ENCODE measurements around the gene KATNAL1.

Gene KATNAL1

DNA sequence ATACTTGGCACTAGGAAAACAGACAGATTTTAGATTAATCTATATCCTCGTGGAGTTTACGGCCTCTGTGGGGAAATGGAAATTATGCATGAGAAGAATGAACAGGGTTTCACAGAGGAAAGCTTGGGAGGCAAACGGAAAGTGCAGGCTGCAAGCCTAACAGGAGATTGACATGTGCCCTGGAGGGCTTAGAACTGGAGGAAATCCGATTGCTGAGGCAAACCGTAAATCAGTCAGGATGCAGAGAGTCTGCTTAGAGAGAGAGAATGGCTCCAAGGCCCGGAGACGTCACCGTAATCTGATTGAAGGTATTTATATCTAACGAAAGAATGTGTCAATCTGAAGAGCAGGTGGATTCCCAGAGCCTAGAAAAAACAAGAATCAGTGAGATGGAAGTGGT lies 143.2 kb downstream of the KATNAL1 start:
- Histone ChIP-seq H3K27ac (ENCODE audit: low read depth, low read length) (no peak overlapping the region), H3K36me3 (ENCODE audit: control insufficient read depth, insufficient read depth, low read length) (no peaks in the 10 kb centered on the region), H3K4me1 (ENCODE audit: control insufficient read depth, insufficient read depth, low read length) (no peaks in the 10 kb centered on the region), H3K4me3 (ENCODE audit: low read length) (no peak overlapping the region), H3K9ac (ENCODE audit: low read length) (no peak overlapping the region), H3K27me3 (ENCODE audit: control insufficient read depth, insufficient read depth, low read length) (no peaks in the 10 kb centered on the region)

DNA sequence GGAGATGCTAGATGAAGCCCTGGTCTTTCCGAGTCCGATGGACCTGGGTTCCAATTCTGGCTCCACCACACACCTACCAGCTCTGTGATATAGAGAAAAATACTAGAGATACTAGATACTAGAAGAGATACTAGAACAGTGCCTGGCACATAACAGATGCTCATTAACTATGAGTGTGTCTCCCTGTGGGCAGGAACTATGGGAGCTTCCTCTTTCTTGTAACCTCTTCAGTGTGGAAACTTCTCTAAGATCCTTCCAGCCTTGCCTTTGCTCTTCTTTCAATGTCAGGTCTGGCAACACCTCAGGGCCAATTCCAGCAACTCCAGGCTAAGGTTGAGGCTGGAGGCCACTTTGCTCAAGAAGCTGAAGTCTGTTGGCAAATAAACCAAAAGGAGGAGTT lies 143.9 kb downstream of the KATNAL1 start:
- Histone ChIP-seq H3K27me3 (ENCODE audit: control insufficient read depth, insufficient read depth, low read length) (no peaks in the 10 kb centered on the region), H3K9ac (ENCODE audit: low read length) (no peak overlapping the region), H3K4me1 (ENCODE audit: control insufficient read depth, insufficient read depth, low read length) (no peaks in the 10 kb centered on the region), H3K27ac (ENCODE audit: low read depth, low read length) (no peak overlapping the region), H3K36me3 (ENCODE audit: control insufficient read depth, insufficient read depth, low read length) (no peaks in the 10 kb centered on the region), H3K4me3 (ENCODE audit: low read length) (no peak overlapping the region)

DNA sequence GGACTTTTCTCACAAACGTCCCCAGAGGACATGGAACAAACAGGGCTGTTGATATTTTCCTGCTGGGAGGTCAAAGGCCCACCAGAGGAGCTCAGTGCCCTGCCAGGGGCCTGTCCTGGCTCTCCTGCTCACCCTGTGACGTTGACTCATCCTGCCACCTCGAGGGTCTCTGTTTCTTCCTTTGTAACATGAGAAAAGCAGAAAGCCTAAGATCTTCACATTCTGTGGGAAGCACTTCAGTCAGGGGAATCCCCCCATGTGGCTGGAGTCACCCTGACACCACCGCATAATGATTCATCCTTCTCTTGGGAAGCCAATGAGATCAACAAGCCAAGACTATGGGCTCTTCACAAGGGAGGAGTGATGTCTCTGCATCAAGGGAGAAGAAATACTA lies 147.9 kb downstream of the KATNAL1 start:
- no peak overlapping the region for H3K9ac ChIP-seq (ENCODE audit: low read length)
- no peaks in the 10 kb centered on the region for H3K36me3 ChIP-seq (ENCODE audit: control insufficient read depth, insufficient read depth, low read length)
- no peak overlapping the region for H3K4me3 ChIP-seq (ENCODE audit: low read length)
- no peak overlapping the region for H3K27ac ChIP-seq (ENCODE audit: low read depth, low read length)
- no peaks in the 10 kb centered on the region for H3K4me1 ChIP-seq (ENCODE audit: control insufficient read depth, insufficient read depth, low read length)
- no peaks in the 10 kb centered on the region for H3K27me3 ChIP-seq (ENCODE audit: control insufficient read depth, insufficient read depth, low read length)

DNA sequence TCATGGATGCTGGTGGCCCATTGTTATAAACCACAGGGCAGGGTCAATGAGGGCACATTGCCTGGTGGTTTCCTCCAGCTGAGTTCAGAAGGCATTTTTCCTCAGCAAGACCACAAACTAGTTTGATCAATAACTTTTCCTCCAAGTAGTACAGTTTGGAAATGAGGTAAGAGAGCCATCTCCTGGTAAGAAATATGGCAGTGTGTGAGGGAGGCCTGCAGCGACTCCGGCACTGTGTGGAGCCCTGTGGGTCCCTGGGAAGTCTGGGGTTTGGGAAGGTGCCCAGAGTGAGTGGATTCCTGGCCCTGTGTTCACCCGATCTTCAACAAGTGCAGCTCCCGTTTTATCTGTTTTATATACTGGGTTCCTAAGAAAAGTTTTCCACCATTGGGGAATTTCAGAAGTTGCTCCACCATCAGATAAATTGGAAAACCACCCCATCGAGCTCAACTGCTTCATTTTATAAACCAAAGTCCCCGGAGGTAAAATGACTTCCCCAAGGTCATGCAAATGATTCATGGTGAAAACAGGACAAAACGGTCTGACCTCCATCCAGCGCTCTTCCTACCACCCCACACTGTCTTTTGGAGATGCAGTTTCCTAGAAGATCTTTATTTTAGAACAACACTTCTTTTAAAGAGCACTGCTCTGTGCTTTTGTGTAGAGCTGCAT lies 148.4 kb downstream of the KATNAL1 start:
- Histone ChIP-seq H3K27ac (ENCODE audit: low read depth, low read length) (no peak overlapping the region), H3K36me3 (ENCODE audit: control insufficient read depth, insufficient read depth, low read length) (no peaks in the 10 kb centered on the region), H3K4me3 (ENCODE audit: low read length) (no peak overlapping the region), H3K9ac (ENCODE audit: low read length) (no peak overlapping the region), H3K27me3 (ENCODE audit: control insufficient read depth, insufficient read depth, low read length) (no peaks in the 10 kb centered on the region), H3K4me1 (ENCODE audit: control insufficient read depth, insufficient read depth, low read length) (no peaks in the 10 kb centered on the region)

DNA sequence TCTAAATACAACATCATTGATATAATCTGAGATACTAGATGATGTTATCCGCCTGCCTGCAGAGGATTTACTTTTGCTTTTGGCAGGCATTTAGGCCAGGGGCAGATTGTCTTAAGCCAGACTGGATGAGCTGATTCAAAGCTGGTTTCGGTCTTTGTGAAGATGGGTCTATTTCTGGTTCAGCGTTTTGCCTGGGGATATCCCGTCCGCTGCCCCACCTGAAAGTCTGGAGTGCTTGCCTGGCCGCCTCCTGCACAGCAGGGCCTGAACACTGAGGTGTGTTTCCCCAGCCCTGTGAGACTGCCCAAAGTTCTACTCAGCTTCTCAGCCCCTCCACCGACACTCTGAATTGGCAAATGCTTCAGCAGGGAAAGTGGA lies 149.7 kb downstream of the KATNAL1 start:
- Histone ChIP-seq H3K27ac (ENCODE audit: low read depth, low read length) (no peak overlapping the region), H3K4me3 (ENCODE audit: low read length) (no peak overlapping the region), H3K36me3 (ENCODE audit: control insufficient read depth, insufficient read depth, low read length) (no peaks in the 10 kb centered on the region), H3K9ac (ENCODE audit: low read length) (no peak overlapping the region), H3K4me1 (ENCODE audit: control insufficient read depth, insufficient read depth, low read length) (no peaks in the 10 kb centered on the region), H3K27me3 (ENCODE audit: control insufficient read depth, insufficient read depth, low read length) (no peaks in the 10 kb centered on the region)

DNA sequence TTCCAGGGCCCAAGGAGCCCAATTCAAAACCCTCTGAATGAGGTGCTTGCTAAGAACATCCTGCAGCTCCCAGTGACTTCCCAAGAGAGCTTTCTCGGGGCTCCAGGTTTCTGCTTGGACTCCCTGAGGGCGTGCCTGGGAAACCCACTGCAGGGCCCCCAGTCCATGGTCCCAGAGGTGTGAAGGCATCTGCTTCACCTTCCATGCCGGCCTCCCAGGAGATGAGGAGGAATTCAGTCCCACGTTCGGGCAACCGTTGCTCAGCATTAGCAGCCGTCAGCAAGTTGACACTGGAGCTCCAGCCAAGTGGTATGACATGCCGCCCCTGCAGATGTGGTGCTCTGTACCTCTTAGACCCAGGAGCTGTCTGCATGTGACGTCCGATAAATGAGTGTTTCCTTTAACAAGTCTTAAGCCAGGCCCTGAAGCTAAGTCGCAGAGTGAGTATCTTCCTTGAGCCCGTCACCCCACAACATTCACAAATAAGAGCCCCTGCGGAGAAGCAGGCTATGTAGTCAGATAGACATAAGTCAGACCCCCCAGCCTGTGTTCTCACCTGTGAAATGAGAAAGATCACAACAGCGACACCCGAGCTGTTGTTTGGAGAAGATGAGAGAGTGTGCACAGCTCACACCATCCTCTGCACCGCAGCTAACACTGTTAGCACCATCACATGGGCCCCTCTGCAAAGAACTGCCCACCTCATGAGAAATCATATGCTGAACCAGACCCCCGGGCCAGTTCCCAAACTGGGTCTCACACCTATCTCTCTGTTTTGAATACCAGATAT lies 150.3 kb downstream of the KATNAL1 start:
- no peaks in the 10 kb centered on the region for H3K27me3 ChIP-seq (ENCODE audit: control insufficient read depth, insufficient read depth, low read length)
- H3K36me3 ChIP-seq (ENCODE audit: control insufficient read depth, insufficient read depth, low read length) = no peaks in the 10 kb centered on the region
- H3K4me1 ChIP-seq (ENCODE audit: control insufficient read depth, insufficient read depth, low read length) = no peaks in the 10 kb centered on the region
- no peak overlapping the region for H3K4me3 ChIP-seq (ENCODE audit: low read length)
- H3K27ac ChIP-seq (ENCODE audit: low read depth, low read length) = no peak overlapping the region
- no peak overlapping the region for H3K9ac ChIP-seq (ENCODE audit: low read length)

DNA sequence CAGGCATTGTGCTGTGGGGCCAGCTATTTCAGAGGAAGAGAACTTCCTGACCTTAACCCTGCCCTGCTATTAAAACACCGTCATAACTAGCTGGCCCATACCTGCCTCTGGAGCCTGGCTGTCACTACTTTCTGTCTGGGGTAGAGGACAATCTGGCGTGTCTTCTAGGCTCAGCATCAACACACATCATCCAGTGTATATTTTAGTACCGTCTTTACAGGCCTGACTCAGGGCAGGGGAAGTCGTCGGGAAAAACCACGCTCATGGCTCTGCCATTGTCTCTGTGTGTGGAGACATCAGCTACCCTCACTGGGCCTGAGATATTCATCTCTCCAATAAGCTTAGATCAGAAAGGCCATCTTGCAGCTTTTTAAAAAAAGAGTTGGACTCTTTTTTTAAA lies 151.1 kb downstream of the KATNAL1 start:
- H3K27ac ChIP-seq (ENCODE audit: low read depth, low read length) = no peak overlapping the region
- no peak overlapping the region for H3K9ac ChIP-seq (ENCODE audit: low read length)
- H3K36me3 ChIP-seq (ENCODE audit: control insufficient read depth, insufficient read depth, low read length) = no peaks in the 10 kb centered on the region
- H3K27me3 ChIP-seq (ENCODE audit: control insufficient read depth, insufficient read depth, low read length) = no peaks in the 10 kb centered on the region
- no peak overlapping the region for H3K4me3 ChIP-seq (ENCODE audit: low read length)
- no peaks in the 10 kb centered on the region for H3K4me1 ChIP-seq (ENCODE audit: control insufficient read depth, insufficient read depth, low read length)

DNA sequence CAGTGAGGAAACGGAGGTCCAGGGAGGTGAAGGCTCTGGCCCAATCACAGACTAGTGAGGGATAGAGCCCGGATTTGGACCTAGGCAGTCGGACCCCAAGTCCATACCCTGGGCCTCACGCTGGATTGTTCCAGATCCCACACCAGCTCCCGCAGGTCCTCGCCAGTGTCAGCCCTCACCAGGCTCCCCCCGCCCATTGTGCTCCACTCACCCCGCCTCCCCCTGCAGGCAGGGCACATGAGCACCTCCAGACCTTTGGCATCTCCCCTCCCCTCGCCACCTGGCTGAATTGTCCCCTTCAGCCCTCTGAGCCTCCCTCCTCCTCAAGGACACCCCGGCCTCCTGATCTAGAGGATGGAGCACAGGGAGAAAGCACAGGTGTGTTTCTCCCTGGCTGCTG lies 152.4 kb downstream of the KATNAL1 start:
- no peak overlapping the region for H3K9ac ChIP-seq (ENCODE audit: low read length)
- H3K36me3 ChIP-seq (ENCODE audit: control insufficient read depth, insufficient read depth, low read length) = no peaks in the 10 kb centered on the region
- H3K4me1 ChIP-seq (ENCODE audit: control insufficient read depth, insufficient read depth, low read length) = no peaks in the 10 kb centered on the region
- H3K27ac ChIP-seq (ENCODE audit: low read depth, low read length) = no peak overlapping the region
- H3K27me3 ChIP-seq (ENCODE audit: control insufficient read depth, insufficient read depth, low read length) = no peaks in the 10 kb centered on the region
- H3K4me3 ChIP-seq (ENCODE audit: low read length) = no peak overlapping the region

DNA sequence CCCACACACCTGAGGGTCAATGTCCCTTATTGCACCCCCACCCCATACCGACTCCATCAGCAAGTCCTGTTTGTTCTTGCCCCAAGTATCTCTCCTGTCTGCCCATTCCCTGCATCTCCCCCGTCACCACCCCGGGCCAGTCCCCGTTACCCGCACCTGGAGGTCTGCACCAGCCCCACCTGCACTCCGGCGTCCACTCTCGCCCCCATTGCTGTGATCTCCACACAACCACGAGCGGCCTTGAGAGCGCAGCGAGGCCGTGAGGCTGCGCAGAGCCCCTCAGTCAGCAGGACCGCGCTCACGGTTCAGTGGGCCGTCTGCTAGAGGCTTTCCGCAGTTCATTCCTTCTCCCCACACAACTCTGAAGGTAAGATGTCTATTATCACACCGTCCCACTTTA lies 152.8 kb downstream of the KATNAL1 start:
- H3K9ac ChIP-seq (ENCODE audit: low read length) = no peak overlapping the region
- no peak overlapping the region for H3K27ac ChIP-seq (ENCODE audit: low read depth, low read length)
- no peaks in the 10 kb centered on the region for H3K36me3 ChIP-seq (ENCODE audit: control insufficient read depth, insufficient read depth, low read length)
- no peaks in the 10 kb centered on the region for H3K4me1 ChIP-seq (ENCODE audit: control insufficient read depth, insufficient read depth, low read length)
- H3K4me3 ChIP-seq (ENCODE audit: low read length) = no peak overlapping the region
- no peaks in the 10 kb centered on the region for H3K27me3 ChIP-seq (ENCODE audit: control insufficient read depth, insufficient read depth, low read length)

DNA sequence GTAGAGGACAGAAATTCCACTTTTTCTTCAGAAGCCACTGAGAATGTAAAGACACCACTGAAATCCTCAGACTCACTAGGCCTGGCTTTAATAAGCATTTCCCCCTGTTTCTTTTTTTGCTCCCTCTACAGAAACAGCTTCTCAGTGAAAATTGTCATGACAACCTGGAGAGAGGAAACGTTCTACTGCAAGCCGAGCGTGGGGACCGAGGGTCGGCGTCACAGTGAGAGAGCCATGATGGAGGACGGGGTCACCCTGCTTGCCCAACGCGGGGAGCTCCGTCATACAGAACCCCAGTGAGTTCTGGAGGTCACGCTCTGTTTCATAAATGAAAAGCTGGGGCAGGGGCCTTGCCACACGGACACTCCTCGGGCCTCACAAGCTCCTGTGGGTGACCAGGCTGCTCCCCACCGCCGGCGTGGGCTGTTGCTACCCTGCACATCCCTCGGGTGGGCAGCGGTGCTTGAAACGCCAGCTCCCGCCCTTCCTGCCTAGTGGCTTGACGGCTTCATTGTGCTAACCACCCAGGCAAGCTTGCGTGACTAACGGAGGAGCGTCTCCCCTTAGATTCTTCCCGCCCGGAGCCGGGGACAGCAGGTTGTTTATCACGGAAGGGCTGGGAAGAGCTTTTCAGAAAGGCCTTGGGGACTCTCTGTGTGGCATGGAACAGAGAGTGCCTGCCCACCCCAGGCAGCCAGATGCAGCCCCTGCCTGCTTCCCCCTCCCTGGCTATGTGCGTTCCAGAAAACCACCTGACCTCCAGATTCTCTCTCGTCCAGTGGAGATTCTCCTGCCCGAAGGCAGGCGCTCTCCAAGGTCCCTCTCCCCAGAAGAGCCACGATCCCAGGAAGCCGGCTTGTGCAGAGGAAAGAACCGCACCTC lies 153.6 kb downstream of the KATNAL1 start:
- H3K4me1 ChIP-seq (ENCODE audit: control insufficient read depth, insufficient read depth, low read length) = no peaks in the 10 kb centered on the region
- no peaks in the 10 kb centered on the region for H3K36me3 ChIP-seq (ENCODE audit: control insufficient read depth, insufficient read depth, low read length)
- H3K4me3 ChIP-seq (ENCODE audit: low read length) = no peak overlapping the region
- no peak overlapping the region for H3K27ac ChIP-seq (ENCODE audit: low read depth, low read length)
- H3K27me3 ChIP-seq (ENCODE audit: control insufficient read depth, insufficient read depth, low read length) = no peaks in the 10 kb centered on the region
- no peak overlapping the region for H3K9ac ChIP-seq (ENCODE audit: low read length)

Data from rectal smooth muscle tissue (tissue), 1 donor.